ENCODE data around the gene ALDH1A3.
A peak's percentile ranks its signal among the peaks of the same experiment; 100 is the strongest.

The ALDH1A3 gene

GRCh38 chr15:100952566-100952965 lies 72.9 kb downstream of the ALDH1A3 start:
- in situ Hi-C loops (cut with HindIII; ENCODE audit: low sequenced_read_pairs) = no loop called here

GRCh38 chr15:100958326-100959065 lies 78.9 kb downstream of the ALDH1A3 start:
- no peak overlapping the region for H3K4me3 ChIP-seq (ENCODE audit: low read depth, low read length)
- TF ChIP-seq CTCF (IDR thresholded peaks at IDR 0.05; ENCODE audit: low read depth, low read length, missing control alignments) = no peak
- peak; percentile 44 for DNase-seq (ENCODE audit: low read depth)
- in situ Hi-C loops (cut with HindIII; ENCODE audit: low sequenced_read_pairs) = no loop called here

More at GRCh38 chr15:100952566-100952965, 72.9 kb downstream of the ALDH1A3 start:
- H3K4me3 ChIP-seq (ENCODE audit: low read depth, low read length) = no peak overlapping the region
- no peak for TF ChIP-seq CTCF (IDR thresholded peaks at IDR 0.05; ENCODE audit: low read depth, low read length, missing control alignments)
- DNase-seq (ENCODE audit: low read depth) = no peak

GRCh38 chr15:100959066-100960050 lies 79.7 kb downstream of the ALDH1A3 start:
- H3K4me3 ChIP-seq (ENCODE audit: low read depth, low read length) = no peak overlapping the region
- TF ChIP-seq CTCF (IDR thresholded peaks at IDR 0.05; ENCODE audit: low read depth, low read length, missing control alignments) = no peak
- in situ Hi-C loops (cut with HindIII; ENCODE audit: low sequenced_read_pairs) = no loop called here
- DNase-seq (ENCODE audit: low read depth) = no peak

Measured in astrocyte of the cerebellum (primary cell).